Subcutaneous preadipocyte (primary cell): ENCODE measurements around the gene LANCL2. TPM values are rescaled to one million over a fixed set of nuclear protein-coding genes. Genes with fewer than 3 reads are reported as not detected.

Experiments used
- total RNA-seq: library from RNA; depleted of rRNA; stranded (reverse); fragments of >200 nt; gene quantifications from 2 replicates; pipeline ENCODE4 v1.2.3, GENCODE V29; 2012

The LANCL2 gene, protein sequence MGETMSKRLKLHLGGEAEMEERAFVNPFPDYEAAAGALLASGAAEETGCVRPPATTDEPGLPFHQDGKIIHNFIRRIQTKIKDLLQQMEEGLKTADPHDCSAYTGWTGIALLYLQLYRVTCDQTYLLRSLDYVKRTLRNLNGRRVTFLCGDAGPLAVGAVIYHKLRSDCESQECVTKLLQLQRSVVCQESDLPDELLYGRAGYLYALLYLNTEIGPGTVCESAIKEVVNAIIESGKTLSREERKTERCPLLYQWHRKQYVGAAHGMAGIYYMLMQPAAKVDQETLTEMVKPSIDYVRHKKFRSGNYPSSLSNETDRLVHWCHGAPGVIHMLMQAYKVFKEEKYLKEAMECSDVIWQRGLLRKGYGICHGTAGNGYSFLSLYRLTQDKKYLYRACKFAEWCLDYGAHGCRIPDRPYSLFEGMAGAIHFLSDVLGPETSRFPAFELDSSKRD
- total RNA-seq, result 16.9 and 17.2 TPM in 2 replicates

DNA sequence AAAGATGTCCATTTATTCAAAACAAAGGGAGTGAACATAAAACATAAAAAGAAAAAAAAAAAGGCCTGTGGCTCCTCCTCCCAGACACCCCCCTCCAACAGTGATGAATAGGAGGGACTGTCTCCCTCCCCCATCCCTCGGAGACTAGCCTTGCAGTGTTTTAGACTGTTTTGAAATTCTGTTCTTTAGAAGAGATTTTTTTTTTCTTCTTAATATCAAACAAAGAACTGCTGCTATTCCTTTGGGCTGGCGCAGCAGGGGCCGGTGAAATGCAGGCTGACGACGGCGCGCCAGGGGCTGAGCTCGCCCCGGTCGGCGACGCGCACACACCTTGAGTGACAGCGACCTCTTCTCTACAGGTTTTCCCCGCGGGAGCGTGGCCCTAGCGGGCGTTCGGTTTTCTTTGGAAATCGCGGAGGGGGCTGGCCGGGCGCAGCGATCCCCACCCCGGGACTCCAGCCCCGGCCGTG is at the start of gene LANCL2:
Gene LANCL2 (plus strand): TSS at position 133 of the 470 bp plus-strand sequence. CDS start 689 bp downstream, outside the sequence.

Other genes starting within 250 kb of the LANCL2 start
- gene VOPP1, start 207.2 kb downstream of the LANCL2 start, total RNA-seq, result 43.0 and 54.2 TPM in 2 replicates